Thyroid gland (tissue), 4 donors: ENCODE results near the gene RHBDL2.

Source experiments
- CTCF ChIP-seq, 6 experiments: fragments of 200-600 bp in 3 of 6; fragments of 450-650 bp in 3 of 6; sonication (generic) in 3 of 6; IDR thresholded peaks; one replicate each; pipeline ENCODE4 v1.5.1; 2016 to 2019; ENCODE audit warnings: antibody characterized with exemption in 6 of 6, mild to moderate bottlenecking in 2 of 6, inconsistent platforms in 1 of 6, moderate library complexity in 1 of 6
- POLR2A ChIP-seq, 2 donors: fragments of 450-650 bp; IDR thresholded peaks; one replicate each; pipeline ENCODE4 v1.6.1; 2017; ENCODE audit warnings: antibody characterized with exemption in 2 of 2, mild to moderate bottlenecking in 2 of 2, moderate library complexity in 1 of 2

GRCh38 chr1:38885092-38885491 is 56.5 kb downstream of the RHBDL2 start:
- TF ChIP-seq CTCF (IDR thresholded peaks at IDR 0.05): no peak
- TF ChIP-seq POLR2A (IDR thresholded peaks at IDR 0.05): no peak
